GM10847 (cell line): ENCODE results near the gene MMEL1.

Experiments used
- POLR2A ChIP-seq: IDR thresholded peaks from 2 replicates; pipeline ENCODE4 v1.6.1; 2011; ENCODE audit not compliant: insufficient read length; ENCODE audit errors: extremely low read depth

MMEL1 gene

GRCh38 chr1:2587860-2588571, 44.8 kb downstream of the MMEL1 start:
- TF ChIP-seq POLR2A: no peak

GRCh38 chr1:2587071-2587859, 45.6 kb downstream of the MMEL1 start:
- no peak for TF ChIP-seq POLR2A

GRCh38 chr1:2586154-2587070, 46.4 kb downstream of the MMEL1 start, which contains the start of gene PRXL2B:
Gene PRXL2B, plus strand, starts transcription at chr1:2586777. Its CDS starts 109 bp downstream, at chr1:2586886.
- peak; percentile 65 for TF ChIP-seq POLR2A

GRCh38 chr1:2585318-2586092, 47.3 kb downstream of the MMEL1 start:
- peak; percentile 46 for TF ChIP-seq POLR2A

GRCh38 chr1:2584686-2585317, 48.0 kb downstream of the MMEL1 start:
- TF ChIP-seq POLR2A: no peak

- TF ChIP-seq POLR2A: no peak
Observed at GRCh38 chr1:2583871-2584351, 48.9 kb downstream of the MMEL1 start.

GRCh38 chr1:2583331-2583791, 49.5 kb downstream of the MMEL1 start:
- no peak for TF ChIP-seq POLR2A

GRCh38 chr1:2582391-2582790, 50.4 kb downstream of the MMEL1 start:
- TF ChIP-seq POLR2A: no peak

- TF ChIP-seq POLR2A: no peak
Observed at GRCh38 chr1:2580691-2581090, 52.1 kb downstream of the MMEL1 start.

- no peak for TF ChIP-seq POLR2A
Observed at GRCh38 chr1:2578758-2579118, 54.1 kb downstream of the MMEL1 start.

GRCh38 chr1:2575801-2576663, 56.8 kb downstream of the MMEL1 start:
- TF ChIP-seq POLR2A: no peak

- no peak for TF ChIP-seq POLR2A
Observed at GRCh38 chr1:2574350-2574749, 58.5 kb downstream of the MMEL1 start.
